GM21447 (cell line): ENCODE measurements around the gene KLF11.

Experiments
- ATAC-seq: cut with Tn5 transposase; IDR thresholded peaks from one replicate; pipeline ENCODE4 v1.9.1; 2021; ENCODE audit not compliant: unreplicated experiment

Gene KLF11

GRCh38 chr2:10043256-10043905 is at the start of gene KLF11:
Gene KLF11, plus strand, starts transcription at chr2:10043550. Its CDS starts 167 bp downstream, at chr2:10043717.
- peak; percentile 50 for ATAC-seq

DNA sequence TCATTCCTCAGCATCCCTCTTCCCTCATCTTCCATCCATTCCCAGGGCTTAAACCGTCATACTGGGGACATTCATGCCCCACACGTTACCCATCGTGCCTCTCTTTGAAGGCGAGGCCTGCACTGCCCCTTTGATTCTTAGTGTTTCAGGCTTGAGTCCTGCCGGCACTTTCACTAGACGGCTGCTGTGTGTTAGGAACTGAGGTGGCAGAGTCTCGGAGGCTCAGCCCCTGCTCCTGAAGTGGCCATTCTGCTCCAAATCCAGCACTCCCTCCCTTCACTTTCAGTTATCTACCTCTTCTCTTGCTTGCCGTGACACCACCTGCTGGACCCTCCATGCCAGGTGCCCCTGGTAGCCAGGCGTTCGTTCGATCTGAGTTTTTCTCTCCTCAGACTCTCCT is 48.9 kb upstream of the KLF11 start:
- no peak for ATAC-seq

GRCh38 chr2:9995059-9995458 is 48.3 kb upstream of the KLF11 start:
- ATAC-seq: no peak

DNA sequence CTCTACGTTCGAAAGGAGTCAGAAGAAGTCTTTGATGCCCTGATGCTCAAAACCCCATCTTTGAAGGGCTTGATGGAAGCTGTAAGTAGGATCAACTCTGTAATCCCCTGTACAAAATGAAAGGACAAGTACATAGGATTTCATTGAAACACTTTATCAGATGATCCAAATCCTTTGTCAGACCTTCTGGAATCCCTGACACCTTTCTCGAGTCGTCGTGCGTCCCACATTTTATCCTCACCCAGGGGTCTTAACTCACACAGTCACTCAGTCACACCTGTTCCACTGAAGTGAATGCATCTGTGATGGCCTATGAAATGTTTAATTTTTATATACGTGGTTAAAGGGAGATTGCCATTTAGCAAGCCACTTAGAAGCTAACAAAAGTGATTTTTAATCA is 47.0 kb upstream of the KLF11 start:
- no peak for ATAC-seq

GRCh38 chr2:9997936-9998335 is 45.4 kb upstream of the KLF11 start:
- no peak for ATAC-seq

DNA sequence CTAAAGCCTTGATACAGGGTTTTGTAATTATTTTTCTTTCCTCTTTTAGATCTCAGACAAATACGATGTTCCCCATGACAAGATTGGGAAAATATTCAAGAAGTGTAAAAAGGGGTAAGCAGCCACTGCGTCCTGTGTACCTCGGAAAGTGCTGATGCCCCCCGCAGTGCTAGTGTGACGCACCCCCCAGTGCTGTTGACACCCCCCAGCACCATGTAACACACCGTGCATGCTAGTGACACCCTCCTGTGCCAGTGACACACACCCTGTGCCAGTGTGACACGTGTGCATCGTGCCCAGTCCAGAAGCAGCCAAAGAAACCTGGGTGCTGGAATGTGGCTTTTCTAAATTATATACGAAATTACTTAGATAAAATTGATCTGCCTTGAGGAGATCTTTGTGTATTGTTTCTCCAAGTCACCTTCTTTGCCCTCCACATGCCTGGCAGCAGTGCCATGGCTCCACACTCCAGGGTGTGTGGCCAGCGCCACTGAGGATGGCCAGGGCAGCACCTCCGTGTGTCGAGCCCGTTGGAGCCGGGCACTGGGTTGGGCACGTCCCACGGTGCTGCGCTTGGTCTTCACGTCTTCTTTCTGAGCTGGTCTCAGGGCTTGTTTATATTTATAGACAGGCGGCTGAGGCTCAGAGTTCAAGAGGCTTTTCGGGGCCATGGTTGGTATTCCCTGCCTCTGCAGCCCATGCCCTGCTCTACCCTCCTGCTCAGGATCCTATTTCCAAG is 44.3 kb upstream of the KLF11 start:
- no peak for ATAC-seq

- no peak for ATAC-seq
These were observed 43.7 kb upstream of the KLF11 start for GRCh38 chr2:9999693-10000092.

- no peak for ATAC-seq
These were observed 42.8 kb upstream of the KLF11 start for GRCh38 chr2:10000541-10000940.

DNA sequence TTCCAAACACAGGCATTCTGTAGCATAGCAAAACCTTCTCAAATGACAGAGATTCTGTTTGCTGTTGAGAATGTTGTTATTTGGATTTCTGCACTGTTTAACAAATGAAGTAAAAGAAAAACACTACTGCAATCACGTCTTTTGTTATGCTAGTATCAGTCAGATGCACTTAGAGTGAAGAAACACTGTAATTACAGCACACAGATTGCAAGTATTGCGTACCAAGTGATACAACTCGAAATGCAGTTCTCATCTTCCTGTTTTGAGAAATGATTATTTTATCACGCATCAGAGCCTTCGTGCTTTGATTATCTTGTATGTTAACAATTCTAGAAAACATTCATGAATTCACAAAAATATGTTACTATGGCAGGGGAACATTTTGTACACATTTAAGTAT is 41.8 kb upstream of the KLF11 start:
- ATAC-seq: no peak

DNA sequence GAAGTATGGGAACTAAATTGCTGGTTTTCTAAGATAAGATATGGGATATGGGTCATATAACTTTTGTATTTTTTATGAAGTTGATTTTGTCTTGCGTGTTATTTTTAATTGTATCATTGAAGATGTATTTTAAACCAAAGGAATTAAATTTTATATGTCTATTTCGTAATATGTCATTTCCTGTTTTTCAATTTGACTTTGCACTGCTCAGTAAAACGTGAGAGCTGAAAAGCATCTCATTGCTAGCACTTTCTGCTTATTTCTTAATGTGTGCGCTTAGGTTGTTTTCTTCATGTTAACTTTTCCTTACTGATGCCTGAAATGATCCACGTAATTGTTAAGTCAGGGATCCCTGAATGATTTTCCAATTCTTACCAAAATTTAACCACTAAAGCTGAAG is 41.2 kb upstream of the KLF11 start:
- no peak for ATAC-seq

GRCh38 chr2:10002681-10003080 is 40.7 kb upstream of the KLF11 start:
- no peak for ATAC-seq

DNA sequence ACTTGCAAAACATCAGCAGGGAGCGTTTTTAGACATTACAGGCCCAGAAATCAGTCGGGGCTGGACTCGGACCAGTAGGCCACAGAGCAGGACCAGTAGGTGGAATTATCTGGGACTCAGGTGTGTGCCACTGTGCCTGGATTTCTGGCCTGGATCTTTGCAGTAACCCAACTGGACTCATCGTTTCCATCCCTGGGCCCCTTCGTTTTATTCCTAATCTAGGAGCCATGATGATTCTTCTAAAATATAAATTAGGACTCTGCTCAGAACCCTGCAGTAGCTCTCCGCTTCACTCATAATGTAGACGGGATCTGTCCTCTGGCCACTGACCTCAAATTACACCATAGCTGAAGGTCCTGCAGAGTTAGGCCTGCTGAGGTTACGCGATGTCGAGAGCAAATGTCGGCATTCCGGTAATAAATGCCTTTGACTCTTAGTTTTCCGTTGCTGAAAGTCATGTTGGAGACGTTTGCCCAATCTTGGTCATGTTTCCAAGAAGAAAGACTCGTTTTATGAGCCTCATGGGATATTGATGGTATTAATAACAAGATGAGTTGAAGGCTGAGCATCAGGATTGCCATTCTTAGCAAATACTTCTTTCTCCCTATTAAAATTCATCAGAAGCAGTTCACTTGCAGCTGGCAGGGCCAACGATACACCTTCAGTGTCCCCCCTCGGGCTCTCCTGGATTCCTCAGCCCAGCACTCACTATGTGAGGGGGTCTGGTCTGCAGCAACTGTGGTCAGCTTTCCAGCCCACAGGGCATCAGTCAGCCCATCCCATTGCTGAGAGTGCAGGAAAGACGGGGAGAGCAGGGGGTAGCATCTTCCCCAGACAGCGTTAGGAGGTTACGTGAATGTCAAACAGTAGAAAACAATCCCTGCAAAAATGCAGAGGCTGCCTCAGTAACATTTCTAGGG is 39.9 kb upstream of the KLF11 start:
- ATAC-seq: no peak

GRCh38 chr2:10004401-10004800 is 38.9 kb upstream of the KLF11 start:
- no peak for ATAC-seq

DNA sequence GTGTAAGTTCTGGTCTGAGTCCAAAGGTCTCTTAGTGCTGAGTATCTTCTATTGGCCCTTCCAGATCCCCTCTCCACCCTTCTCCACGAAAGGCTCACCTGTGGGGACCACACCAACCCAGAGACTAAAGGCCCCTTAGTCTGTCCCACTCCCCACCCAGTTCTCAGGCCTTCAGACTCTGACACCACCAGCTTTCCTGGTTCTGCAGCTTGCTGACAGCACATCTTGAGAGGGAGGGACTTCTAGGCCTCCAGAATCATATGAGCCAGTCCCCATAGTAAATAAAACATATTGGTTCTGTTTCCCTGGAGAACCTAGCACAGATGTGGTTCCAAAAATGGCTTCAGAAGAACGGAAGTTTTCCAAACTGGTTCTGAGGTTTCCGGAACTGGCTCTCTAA is 38.5 kb upstream of the KLF11 start:
- ATAC-seq: no peak

DNA sequence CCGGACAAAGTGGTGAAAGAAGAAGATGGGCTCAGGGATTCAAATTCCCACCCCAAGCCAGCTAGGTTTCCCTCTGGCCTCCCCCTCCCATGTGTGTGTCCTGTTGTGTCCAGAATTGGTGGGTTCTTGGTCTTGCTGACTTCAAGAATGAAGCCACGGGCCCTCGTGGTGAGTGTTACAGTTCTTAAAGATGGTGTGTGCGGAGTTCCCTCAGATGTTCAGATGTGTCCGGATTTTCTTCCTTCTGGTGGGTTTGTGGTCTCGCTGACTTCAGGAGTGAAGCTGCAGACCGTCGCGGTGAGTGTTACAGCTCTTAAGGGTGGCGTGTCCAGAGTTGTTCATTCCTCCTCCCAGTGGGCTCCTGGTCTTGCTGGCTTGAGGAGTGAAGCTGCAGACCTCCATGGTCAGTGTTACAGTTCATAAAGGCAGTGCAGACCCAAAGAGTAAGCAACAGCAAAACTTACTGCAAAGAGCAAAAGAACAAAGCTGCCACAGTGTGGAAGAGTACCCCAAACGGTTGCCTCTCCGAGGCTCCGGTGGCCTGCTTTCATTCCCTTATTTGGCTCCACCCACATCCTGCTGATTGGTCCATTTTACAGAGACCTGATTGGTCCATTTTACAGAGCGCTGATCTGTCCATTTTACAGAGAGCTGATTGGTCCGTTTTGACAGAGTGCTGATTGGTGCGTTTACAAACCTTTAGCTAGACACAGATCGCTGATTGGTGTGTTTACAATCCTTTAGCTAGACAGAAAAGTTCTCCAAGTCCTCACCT is 37.7 kb upstream of the KLF11 start:
- ATAC-seq: no peak

DNA sequence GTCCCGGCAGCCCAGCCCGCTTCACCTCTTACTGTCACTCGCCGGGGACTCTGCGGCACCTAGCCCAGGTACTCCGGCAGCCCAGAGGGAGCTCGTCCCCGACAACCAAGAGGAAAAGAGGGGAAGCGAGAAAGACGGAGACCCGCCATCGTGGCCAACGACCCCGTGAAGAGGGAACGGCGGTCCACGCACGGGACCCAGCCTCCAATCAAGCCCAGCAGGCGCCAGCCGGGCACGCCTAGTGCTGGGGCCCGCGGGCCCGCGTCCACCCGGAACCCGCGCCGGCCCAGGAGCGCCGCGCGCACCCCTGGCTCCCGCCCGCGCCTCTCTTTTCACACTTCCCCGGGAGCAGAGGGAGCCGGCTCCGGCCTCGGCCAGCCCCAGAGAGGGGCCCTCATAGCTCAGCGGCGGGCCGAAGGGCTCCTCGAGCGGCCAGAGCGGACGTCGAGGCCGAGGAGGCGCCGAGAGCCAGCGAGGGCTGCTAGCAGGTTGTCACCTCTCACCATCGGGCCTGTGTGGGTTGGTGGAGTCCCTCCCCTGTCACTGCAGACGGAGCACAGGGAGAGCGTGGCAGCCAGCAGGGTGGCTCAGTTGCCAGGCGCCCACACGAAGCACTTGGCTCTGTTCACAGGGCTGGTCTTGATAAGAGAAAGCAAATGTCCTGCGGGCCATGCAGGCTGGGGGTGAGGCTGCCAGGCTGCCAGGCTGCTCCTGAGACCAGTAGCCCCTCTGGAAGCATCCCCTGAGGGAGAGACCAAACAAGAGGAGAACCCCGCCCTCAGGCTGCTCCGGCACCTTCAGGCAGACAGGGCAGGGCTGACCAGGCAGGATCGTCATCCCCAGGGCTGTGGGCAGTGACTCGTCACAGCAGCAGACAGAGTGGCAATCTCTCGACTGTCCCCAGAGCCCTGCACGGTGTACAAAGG is 36.9 kb upstream of the KLF11 start:
- ATAC-seq: no peak

DNA sequence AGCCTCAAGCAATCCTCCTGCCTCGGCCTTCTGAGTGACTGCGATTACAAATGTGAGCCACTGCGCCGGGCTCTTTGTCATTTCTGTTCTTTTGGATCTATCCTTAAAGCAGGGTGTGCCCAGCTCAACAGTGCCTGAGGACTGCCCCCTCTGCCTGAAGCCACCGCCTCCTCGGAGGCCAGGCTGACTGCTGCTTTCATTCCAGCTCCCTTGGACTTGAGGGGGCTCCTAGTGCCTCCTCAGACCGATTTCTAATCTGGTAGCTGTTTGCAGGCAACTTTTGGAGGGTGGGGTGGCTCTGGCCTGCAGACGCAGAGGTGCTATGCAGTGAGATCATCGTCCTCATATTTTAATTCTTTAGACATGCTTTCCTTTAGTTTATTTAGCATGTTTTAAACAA is 35.9 kb upstream of the KLF11 start:
- no peak for ATAC-seq

DNA sequence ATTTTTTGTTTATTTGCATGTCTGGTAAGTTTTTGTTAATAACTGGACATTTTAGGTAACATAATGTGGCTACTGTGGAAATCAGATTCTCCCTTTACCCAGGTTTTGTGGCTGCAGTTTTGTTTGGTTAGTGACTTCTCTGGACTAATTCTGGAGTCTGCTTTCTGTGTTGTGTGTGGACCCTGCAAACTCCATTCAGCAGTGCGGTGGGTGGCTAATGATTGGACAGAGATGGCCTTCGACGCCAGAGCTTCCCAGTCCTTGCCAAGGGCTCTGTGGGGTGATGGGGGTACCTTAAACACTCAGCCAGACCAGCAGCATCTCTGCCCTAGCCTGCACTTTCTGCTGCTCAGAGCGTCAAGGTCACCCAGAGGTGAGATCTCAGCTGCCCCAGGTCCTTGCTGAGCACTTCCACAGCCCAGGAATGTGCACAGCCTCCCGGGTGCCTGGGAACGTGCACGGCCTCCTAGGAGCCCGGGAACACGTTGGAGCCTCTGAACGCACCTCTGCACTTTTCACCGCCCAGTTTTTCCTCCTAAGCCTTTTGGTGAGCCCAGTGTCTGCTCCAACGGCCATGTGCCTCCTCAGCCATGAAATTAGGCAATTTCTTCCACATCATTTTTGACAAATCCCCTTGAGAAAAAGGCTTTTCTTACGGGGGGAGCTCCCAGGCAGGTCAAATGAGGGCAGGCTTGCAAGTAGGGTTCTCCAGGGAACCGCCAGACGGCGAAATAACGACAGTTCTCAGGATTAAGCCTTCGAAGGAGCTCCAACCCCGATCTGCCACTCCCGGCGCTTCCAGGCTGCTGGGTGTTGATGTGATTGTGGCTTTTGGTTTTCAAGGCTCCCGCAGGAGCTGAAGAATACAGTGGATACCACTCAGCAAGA is 35.2 kb upstream of the KLF11 start:
- no peak for ATAC-seq

DNA sequence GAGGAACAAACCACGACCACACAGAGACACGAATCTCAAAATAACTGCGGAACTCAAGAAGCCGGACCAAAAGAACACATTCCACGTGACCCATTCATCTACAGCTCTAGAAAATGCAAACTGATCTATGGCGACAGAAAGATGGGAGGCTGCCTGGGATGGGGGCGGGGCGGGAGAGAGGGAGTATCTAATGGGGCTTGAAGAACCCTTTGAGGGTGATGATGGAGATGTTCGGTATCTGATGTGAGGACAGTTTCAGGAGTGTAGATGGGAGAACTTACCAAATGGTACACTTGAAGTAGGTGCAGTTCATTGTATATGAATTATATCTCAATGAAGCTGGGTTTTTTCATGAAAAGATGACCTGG is 34.6 kb upstream of the KLF11 start:
- ATAC-seq: no peak
